T47D (cell line): ENCODE data around the gene MYLIP.

Experiments used
- DNase-seq, 2 experiments: peaks; one replicate each; pipeline versions ENCODE4 v3.0.0 to v3.0.0-alpha.2; 2011 to 2012; ENCODE audit warnings: low read depth in 1 of 2, low spot score in 1 of 2
- JUND ChIP-seq: IDR thresholded peaks from 2 replicates; pipeline ENCODE4 v1.6.1; 2012; ENCODE audit warnings: low read depth
- in situ Hi-C: cut with HindIII; loops from 2 replicates; pipeline ENCODE4 v1.10.0; 2016; ENCODE audit warnings: low sequenced_read_pairs, low pct_unique_long_range_greater_than_20kb

MYLIP gene

GRCh38 chr6:16190214-16190613 is 61.3 kb downstream of the MYLIP start:
- in situ Hi-C loops = no loop called here
- no peak for TF ChIP-seq JUND
- DNase-seq = no peak

- DNase-seq = no peak
- TF ChIP-seq JUND = no peak
- in situ Hi-C loops = no loop called here
Measured at GRCh38 chr6:16196260-16196983, 67.5 kb downstream of the MYLIP start.

GRCh38 chr6:16196984-16197546 is 68.2 kb downstream of the MYLIP start:
- in situ Hi-C loops = no loop called here
- no peak for TF ChIP-seq JUND
- DNase-seq = peak in 1 of 2 experiments; percentile 15
